NCI-H1048 (cell line): ENCODE results near the gene ABHD16A.

Experiments
- DNase-seq: peaks from one replicate; lab custom pipeline; 2025; lab: John Stamatoyannopoulos, UW

Gene ABHD16A

DNA sequence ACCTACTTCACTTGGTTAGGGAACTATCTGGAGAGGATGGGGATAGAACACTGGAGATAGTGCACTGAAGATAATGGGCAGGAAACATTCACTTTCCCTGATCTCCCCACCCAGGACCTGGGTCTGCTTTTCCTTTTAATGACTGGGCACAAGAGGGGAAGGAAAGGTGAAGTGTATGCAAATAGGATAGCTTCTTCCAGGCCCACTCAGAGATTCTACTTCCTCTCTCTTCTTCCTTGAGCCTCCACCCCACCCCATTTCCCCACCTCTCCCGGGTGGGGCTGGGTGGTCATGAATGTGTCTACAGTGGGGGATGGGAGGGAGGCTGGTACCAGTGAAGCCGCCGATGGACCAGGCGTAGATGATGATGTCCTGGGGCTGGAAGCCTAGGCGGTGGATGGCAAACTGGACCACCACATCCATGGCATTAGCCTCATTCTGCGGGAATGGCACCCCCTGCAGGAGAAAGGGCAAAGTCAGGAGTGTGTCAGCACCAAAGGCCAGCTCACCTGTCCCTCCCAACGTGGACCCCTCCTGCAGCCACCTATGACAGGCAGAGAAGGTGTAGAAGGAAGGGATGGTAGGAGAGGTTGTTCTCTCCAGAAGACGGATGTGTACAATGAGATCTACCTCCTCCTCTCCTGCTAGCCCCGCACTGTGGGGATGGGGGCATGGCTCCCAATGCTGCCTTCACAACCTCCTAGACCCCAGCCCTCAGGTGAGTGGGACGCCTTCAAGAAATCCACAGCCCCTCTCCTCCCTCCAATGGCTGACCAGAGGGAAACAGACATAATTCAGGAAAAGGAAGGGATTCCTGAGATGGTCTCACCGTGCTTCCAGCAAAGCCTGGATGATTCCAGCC, 13.6 kb downstream of the ABHD16A start:
- no peak for DNase-seq

DNA sequence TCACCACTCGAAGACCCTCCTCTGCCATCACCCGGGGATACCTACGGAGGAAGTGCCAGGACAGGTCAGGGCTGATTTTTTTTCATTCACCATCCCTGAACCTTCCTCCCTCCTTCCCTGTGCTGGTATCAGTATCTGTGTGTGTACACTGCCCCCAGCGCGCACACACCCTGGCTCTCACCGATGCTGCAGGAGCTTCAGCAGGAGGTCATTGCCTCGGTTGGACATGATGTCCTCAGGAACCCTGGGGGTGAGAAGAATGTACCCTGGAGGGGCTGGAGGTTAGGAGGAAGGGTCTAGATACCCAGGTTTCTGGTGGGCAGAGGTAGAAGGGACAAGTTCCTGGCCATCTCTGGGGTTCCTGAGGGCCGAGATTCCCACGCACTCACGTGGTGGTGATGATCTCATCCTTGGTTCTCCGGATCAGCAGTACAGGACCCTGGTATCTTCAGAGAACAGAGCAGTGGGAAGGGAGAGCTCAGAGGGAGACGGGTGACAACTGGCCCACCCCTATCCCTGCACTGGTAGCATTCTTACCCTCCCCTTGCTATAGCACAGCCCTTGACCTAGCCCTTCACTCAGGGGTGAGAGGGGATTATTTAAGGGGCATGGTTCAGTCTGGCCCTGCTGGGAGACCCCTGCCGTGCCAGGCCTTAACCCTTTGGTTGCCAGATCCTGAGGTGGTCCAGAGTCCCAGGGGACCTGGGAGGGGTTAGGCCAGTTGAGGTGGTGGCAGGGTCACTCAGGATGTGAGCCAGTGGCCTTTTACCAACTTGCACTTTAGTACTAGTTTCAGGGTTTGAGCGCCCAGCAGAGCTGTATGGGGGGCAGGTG, 15.0 kb downstream of the ABHD16A start:
- no peak for DNase-seq

- DNase-seq = no peak
Measured at GRCh38 chr6:31687321-31687720, 15.8 kb downstream of the ABHD16A start.

DNA sequence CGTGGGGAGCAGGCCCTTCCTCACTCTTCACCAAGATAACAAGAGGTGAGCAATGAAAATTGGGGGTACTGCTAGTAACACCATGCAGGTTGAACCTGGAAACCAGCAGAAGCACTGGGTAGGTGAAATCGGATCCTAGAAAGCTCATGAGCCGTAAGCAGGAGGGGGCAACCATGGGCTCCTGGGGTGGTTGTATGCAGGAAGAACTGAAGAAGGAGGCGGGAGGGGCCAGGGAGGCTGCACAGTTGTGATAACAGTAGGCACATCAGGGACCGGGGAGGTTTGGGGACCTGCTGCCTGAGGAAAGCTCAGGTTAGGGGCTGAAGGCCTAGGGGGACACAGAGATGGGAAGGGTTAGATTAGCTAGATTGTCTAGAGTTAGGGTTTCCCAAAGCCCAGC, 16.6 kb downstream of the ABHD16A start:
- no peak for DNase-seq

GRCh38 chr6:31683591-31683990, 19.5 kb downstream of the ABHD16A start:
- no peak for DNase-seq

GRCh38 chr6:31681135-31681671, 21.9 kb downstream of the ABHD16A start:
- DNase-seq = no peak

DNA sequence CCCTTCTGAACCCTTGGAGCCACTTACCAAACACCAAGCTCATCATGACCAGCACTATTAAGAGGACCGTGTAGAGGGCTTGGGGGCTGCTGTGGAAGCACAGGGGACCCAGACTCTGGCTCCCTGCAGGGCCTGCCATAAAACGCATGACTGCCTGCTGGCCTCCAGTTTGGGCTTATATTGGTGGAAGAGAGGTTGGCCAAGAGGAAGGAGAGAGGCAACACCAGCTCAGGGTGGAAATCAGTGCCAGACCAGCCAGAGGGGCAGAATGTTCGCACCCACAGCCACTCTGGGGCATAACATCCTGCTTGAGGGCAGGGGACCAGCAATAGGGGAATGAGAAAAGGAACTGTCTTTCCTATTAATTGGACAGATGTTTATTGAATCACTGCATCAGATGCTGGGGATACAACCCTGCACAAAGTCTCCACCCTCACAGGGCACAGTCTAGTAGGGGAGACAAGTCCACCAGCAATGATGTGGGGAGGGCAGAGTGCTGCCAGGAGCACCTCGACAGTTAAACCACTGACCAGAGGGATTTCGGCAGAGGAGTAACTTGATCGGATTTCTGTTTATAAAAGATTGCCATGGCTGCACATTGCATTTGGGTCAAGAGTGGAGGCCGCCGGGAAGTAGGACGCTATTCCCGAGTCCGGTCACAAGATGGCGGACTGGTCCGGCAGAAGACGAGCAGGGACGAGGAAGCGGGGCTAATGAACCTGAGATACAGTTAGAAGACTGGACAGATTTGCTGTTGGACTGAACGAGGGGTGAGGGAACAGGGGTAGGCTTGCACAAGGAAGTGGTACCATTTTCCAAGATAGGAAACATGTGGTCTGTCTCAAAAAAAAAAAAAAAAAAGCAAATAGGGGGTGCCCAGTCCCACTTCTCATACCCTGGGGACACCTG, 22.6 kb downstream of the ABHD16A start, which contains the start of gene LY6G5C:
LY6G5C (minus strand) TSS at position 842 of the 909 bp plus-strand sequence; CDS start at position 148, 694 bp downstream.
- no peak for DNase-seq

- no peak for DNase-seq
Measured at GRCh38 chr6:31677955-31678354, 25.2 kb downstream of the ABHD16A start.

DNA sequence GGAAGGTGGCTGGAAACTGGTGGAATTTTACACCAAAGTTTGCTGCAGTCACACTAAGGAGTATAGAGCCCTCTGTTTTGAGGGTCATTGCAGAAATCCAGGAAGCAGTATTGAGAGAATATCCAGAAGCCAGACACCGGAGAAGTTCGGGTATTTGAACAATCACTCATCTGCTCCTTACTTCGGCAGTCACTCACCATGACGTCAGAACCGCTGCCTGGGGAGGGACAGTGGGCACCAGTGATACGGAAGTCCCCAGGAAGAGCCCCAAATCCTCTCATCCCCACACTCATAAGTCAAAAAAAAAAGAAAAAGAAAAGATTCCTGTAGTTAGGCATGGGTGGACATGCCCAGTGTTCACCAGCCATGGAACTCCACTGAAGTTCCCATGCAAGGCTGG, 26.2 kb downstream of the ABHD16A start:
- no peak for DNase-seq

- DNase-seq = no peak
Measured at GRCh38 chr6:31676322-31676903, 26.7 kb downstream of the ABHD16A start.

DNA sequence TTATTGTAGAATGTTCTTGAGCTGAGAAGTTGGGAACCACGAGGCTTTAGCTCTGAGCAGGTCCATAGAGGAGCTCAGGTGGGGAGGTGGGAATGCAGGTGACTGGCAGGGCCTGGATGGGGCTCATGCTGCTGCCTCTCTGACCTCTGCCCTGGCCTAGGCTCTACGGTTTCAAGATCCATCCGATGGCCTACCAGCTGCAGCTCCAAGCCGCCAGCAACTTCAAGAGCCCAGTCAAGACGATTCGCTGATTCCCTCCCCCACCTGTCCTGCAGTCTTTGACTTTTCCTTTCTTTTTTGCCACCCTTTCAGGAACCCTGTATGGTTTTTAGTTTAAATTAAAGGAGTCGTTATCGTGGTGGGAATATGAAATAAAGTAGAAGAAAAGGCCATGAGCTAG, 33.4 kb downstream of the ABHD16A start, which contains the start of gene LY6G5B:
LY6G5B (plus strand) TSS at position 301 of the 400 bp plus-strand sequence. CDS start 975 bp downstream, outside the sequence.
- DNase-seq = no peak

- DNase-seq = no peak
Measured at GRCh38 chr6:31666337-31666965, 36.7 kb downstream of the ABHD16A start.

- DNase-seq = peak; percentile 91
Measured at GRCh38 chr6:31665501-31666336, 37.4 kb downstream of the ABHD16A start, which contains the start of gene CSNK2B. TSS of gene CSNK2B (plus strand) at chr6:31666080. CDS start at chr6:31666832, 752 bp downstream.

GRCh38 chr6:31664790-31665500, 38.2 kb downstream of the ABHD16A start, which contains the start of gene GPANK1:
TSS of gene GPANK1 (minus strand) at chr6:31664997. CDS start at chr6:31664478, 519 bp downstream.
- DNase-seq = peak; percentile 93

DNA sequence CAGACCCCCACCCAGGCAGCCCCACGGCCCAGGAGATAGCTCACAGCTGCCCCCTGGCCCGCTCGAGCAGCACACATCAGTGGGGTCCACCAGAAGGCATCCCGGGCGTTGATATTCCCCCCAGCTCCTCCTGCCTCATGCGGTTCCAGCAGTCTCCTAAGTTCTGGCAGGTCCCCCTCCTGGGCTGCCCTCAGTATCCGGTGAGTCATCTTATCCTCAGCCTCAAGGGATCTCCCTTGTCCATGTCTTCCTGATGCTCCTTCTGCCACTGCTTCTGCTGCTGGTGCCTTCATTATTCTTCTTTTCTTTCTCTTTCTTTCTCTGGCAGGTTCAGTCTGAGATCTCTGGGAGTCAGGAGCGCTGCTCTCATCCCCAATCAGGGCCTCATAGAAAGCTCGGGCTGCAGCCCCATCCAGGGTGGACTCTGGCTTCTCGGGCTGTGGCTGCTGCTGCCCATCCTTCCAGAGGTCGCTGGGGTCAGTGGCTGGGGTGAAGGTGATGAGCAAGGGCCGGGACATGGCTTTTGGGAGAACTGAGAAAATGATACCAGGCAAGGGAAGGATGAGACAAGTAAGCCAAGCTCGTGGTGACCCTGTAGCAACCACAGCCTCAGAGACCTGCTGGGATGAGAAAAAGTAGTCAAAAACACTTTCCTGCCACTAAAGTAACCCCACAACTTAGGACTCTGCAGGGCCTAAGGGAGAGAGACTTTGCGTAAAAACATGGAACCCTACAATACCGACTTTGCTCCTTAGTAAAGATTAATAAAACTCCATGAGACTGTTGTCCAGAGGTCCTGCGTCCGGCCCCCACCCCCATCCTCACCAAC, 38.9 kb downstream of the ABHD16A start:
- DNase-seq = no peak

- DNase-seq = no peak
Measured at GRCh38 chr6:31663126-31663960, 39.8 kb downstream of the ABHD16A start.
